Medulla oblongata (tissue), 1 donor: ENCODE results near the gene PEAK1.
"Not testable (repeated sequence)": the region's sequence is repeated elsewhere in the genome, so short reads cannot be mapped to it uniquely, and the experiment has no call there.

ENCODE experiments used
- DNase-seq: peaks from one replicate; pipeline ENCODE4 v3.0.0-alpha.2; 2015; ENCODE audit errors: extremely low spot score

PEAK1 gene

GRCh38 chr15:77406173-77406759, 13.6 kb downstream of the PEAK1 start:
- not testable (repeated sequence) for DNase-seq

GRCh38 chr15:77402740-77403379, 17.0 kb downstream of the PEAK1 start:
- DNase-seq = no peak

GRCh38 chr15:77400258-77400657, 19.6 kb downstream of the PEAK1 start:
- no peak for DNase-seq

GRCh38 chr15:77398927-77399326, 21.0 kb downstream of the PEAK1 start:
- DNase-seq = no peak

- DNase-seq = no peak
Measured at GRCh38 chr15:77396692-77397091, 23.2 kb downstream of the PEAK1 start.

GRCh38 chr15:77395013-77395774, 24.7 kb downstream of the PEAK1 start:
- DNase-seq = no peak

GRCh38 chr15:77393471-77393840, 26.4 kb downstream of the PEAK1 start:
- DNase-seq = no peak

GRCh38 chr15:77392762-77393470, 27.0 kb downstream of the PEAK1 start:
- no peak for DNase-seq

GRCh38 chr15:77391372-77391951, 28.4 kb downstream of the PEAK1 start:
- no peak for DNase-seq

- no peak for DNase-seq
Measured at GRCh38 chr15:77387365-77388105, 32.4 kb downstream of the PEAK1 start.

- DNase-seq = no peak
Measured at GRCh38 chr15:77386626-77387025, 33.3 kb downstream of the PEAK1 start.

- DNase-seq = no peak
Measured at GRCh38 chr15:77384589-77385359, 35.1 kb downstream of the PEAK1 start.

GRCh38 chr15:77384086-77384485, 35.8 kb downstream of the PEAK1 start:
- DNase-seq = no peak

- no peak for DNase-seq
Measured at GRCh38 chr15:77380033-77380432, 39.9 kb downstream of the PEAK1 start.

- DNase-seq = no peak
Measured at GRCh38 chr15:77376770-77377169, 43.1 kb downstream of the PEAK1 start.

GRCh38 chr15:77375133-77375532, 44.8 kb downstream of the PEAK1 start:
- no peak for DNase-seq

- no peak for DNase-seq
Measured at GRCh38 chr15:77373441-77373840, 46.5 kb downstream of the PEAK1 start.

- no peak for DNase-seq
Measured at GRCh38 chr15:77371850-77372563, 47.9 kb downstream of the PEAK1 start.

GRCh38 chr15:77370580-77370979, 49.3 kb downstream of the PEAK1 start:
- DNase-seq = no peak

- no peak for DNase-seq
Measured at GRCh38 chr15:77369168-77369567, 50.7 kb downstream of the PEAK1 start.
